Brain microvascular endothelial cell (primary cell): ENCODE data around the gene KCNQ1.

ENCODE experiments used
- DNase-seq: peaks from one replicate; pipeline ENCODE4 v3.0.0-alpha.2; 2020
- H3K27ac ChIP-seq: fragments of 250-450 bp; sonication (Bioruptor Pico); 2 replicates; pipeline ENCODE4 v1.5.1; 2020; ENCODE audit warnings: mild to moderate bottlenecking, moderate library complexity
- H3K27me3 ChIP-seq: fragments of 250-450 bp; sonication (Bioruptor Pico); replicated peaks from 2 replicates; pipeline ENCODE4 v1.5.1; 2020; ENCODE audit warnings: mild to moderate bottlenecking
- H3K36me3 ChIP-seq: fragments of 250-450 bp; sonication (Bioruptor Pico); replicated peaks from 2 replicates; pipeline ENCODE4 v1.5.1; 2020; ENCODE audit warnings: mild to moderate bottlenecking
- H3K4me3 ChIP-seq: 2 replicates; pipeline ENCODE4 v1.5.1; 2011; ENCODE audit warnings: low read depth, mild to moderate bottlenecking, control low read depth, low read length, moderate library complexity
- CTCF ChIP-seq: IDR thresholded peaks from 2 replicates; pipeline ENCODE4 v1.5.1; 2011; ENCODE audit warnings: low read depth, mild to moderate bottlenecking, moderate library complexity, low read length, control low read depth, inconsistent platforms; ENCODE audit errors: missing control alignments
- in situ Hi-C: cut with HindIII; loops from 2 replicates; pipeline ENCODE4 v1.10.0; 2017; ENCODE audit warnings: low sequenced_read_pairs, low pct_ligation_motif_present

KCNQ1 gene

GRCh38 chr11:2781408-2782274, 336.8 kb downstream of the KCNQ1 start:
- no peak for TF ChIP-seq CTCF
- no peak for DNase-seq
- Histone ChIP-seq H3K4me3 (no peak overlapping the region), H3K27ac (no peak overlapping the region), H3K36me3 (no peaks in the 10 kb centered on the region), H3K27me3 (no peaks in the 10 kb centered on the region)
- in situ Hi-C loops = no loop called here

GRCh38 chr11:2782769-2783168, 338.0 kb downstream of the KCNQ1 start:
- Histone ChIP-seq H3K27ac (no peak overlapping the region), H3K27me3 (no peaks in the 10 kb centered on the region), H3K36me3 (no peaks in the 10 kb centered on the region), H3K4me3 (no peak overlapping the region)
- in situ Hi-C loops = no loop called here
- DNase-seq = no peak
- no peak for TF ChIP-seq CTCF

GRCh38 chr11:2783536-2784082, 338.8 kb downstream of the KCNQ1 start:
- TF ChIP-seq CTCF = no peak
- no peak for DNase-seq
- no peaks in the 10 kb centered on the region for H3K36me3 ChIP-seq
- H3K4me3 ChIP-seq = no peak overlapping the region
- in situ Hi-C loops = no loop called here
- no peak overlapping the region for H3K27ac ChIP-seq
- H3K27me3 ChIP-seq = peaks cover under 1% of the 10 kb centered on the region

- Histone ChIP-seq H3K27ac (no peak overlapping the region), H3K27me3 (peaks cover 36% of the 10 kb centered on the region), H3K36me3 (no peaks in the 10 kb centered on the region), H3K4me3 (no peak overlapping the region)
- in situ Hi-C loops = no loop called here
- DNase-seq = no peak
- TF ChIP-seq CTCF = no peak
These were observed 343.0 kb downstream of the KCNQ1 start for GRCh38 chr11:2787816-2788167.

GRCh38 chr11:2788168-2789071, 343.6 kb downstream of the KCNQ1 start:
- H3K27me3 ChIP-seq = peaks cover 36% of the 10 kb centered on the region
- no peak for TF ChIP-seq CTCF
- no peaks in the 10 kb centered on the region for H3K36me3 ChIP-seq
- no peak overlapping the region for H3K4me3 ChIP-seq
- DNase-seq = no peak
- no peak overlapping the region for H3K27ac ChIP-seq
- in situ Hi-C loops = no loop called here
